HAP-1 (cell line): Measurements from ENCODE around the gene RNF135.
A peak's percentile ranks its signal among the peaks of the same experiment; 100 is the strongest.
"Not testable (repeated sequence)": the region's sequence is repeated elsewhere in the genome, so short reads cannot be mapped to it uniquely, and the experiment has no call there.

Experiments
- DNase-seq, 2 experiments: peaks; one replicate each; pipeline ENCODE4 v3.0.0-alpha.2; 2016 to 2020; ENCODE audit warnings: low spot score in 2 of 2
- H3K27me3 ChIP-seq: fragments of 250-450 bp; sonication (Bioruptor Pico); 2 replicates; pipeline ENCODE4 v1.5.1; 2020; ENCODE audit warnings: low read depth, mild to moderate bottlenecking, moderate library complexity
- H3K36me3 ChIP-seq: fragments of 250-450 bp; sonication (Bioruptor Pico); replicated peaks from 2 replicates; pipeline ENCODE4 v1.5.1; 2020; ENCODE audit warnings: mild to moderate bottlenecking
- H3K4me1 ChIP-seq: fragments of 250-450 bp; sonication (Bioruptor Pico); 2 replicates; pipeline ENCODE4 v1.5.1; 2020; ENCODE audit warnings: mild to moderate bottlenecking
- H3K4me3 ChIP-seq: fragments of 250-450 bp; sonication (Bioruptor Pico); 2 replicates; pipeline ENCODE4 v1.5.1; 2020; ENCODE audit warnings: mild to moderate bottlenecking, moderate library complexity
- H3K9me3 ChIP-seq: fragments of 250-450 bp; sonication (Bioruptor Pico); 2 replicates; pipeline ENCODE4 v1.5.1; 2020; ENCODE audit warnings: mild to moderate bottlenecking, moderate library complexity
- in situ Hi-C: fragments of 300-500 bp; cut with MboI; formaldehyde crosslinking; loops from 3 replicates; pipeline ENCODE4 v1.14.3; 2020; ENCODE audit warnings: low sequenced_read_pairs, inconsistent platforms, mixed read lengths

RNF135 gene

DNA sequence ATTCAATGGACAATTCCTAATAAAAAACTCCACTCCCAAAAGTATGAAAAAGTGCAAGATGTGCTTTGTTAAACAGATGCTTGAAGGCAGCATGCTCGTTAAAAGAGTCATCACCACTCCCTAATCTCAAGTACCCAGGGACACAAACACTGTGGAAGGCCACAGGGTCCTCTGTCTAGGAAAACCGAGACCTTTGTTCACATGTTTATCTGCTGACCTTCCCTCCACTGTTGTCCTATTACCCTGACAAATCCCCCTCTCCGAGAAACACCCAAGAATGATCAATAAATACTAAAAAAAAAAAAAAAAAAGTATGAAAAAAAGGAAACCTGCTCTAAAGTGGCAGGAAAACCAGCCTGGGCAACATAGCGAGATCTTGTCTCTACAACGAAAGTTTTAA, 64.8 kb downstream of the RNF135 start:
- not testable (repeated sequence) for H3K9me3 ChIP-seq

DNA sequence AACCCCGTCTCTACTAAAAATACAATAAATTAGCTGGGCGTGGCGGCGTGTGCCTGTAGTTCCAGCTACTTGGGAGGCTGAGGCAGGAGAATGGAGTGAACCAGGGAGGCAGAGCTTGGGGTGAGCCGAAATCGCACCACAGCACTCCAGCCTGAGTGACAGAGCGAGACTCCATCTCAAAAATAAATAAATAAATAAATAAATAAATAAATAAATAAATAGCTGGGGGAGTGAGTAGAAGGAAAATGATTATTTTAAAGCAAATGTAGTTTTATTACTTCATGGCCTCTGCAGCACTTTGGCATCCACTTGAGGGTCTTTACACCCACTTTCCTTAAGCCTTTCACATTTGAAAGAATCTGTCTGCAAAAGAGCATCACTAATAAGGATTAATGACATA, 70.0 kb downstream of the RNF135 start:
- H3K36me3 ChIP-seq, DNase-seq, H3K27me3 ChIP-seq, H3K9me3 ChIP-seq, H3K4me3 ChIP-seq, H3K4me1 ChIP-seq, in situ Hi-C loops: not testable (repeated sequence)

More for the DNA sequence above, 64.8 kb downstream of the RNF135 start:
- H3K4me1 ChIP-seq, H3K4me3 ChIP-seq, H3K27me3 ChIP-seq, in situ Hi-C loops, H3K36me3 ChIP-seq: not testable (repeated sequence)
- peak in 1 of 2 experiments; percentile 29 for DNase-seq

DNA sequence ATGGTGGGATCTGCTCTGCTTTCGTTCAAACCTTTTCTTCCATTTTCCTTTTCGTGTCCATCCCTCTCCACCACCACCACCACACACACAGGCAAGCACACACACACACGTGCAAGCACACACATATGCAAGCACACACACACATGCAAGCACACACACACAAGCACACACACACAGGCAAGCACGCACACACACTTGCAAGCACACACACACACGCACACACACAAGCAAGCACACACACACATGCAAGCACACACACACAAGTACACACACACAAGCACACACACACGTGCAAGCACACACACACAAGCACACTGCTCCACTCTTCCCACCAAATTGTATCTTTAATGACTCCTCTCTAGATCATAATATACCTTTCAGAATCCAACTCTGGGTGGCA, 71.5 kb downstream of the RNF135 start:
- H3K36me3 ChIP-seq, in situ Hi-C loops, H3K4me1 ChIP-seq, H3K27me3 ChIP-seq, DNase-seq, H3K9me3 ChIP-seq, H3K4me3 ChIP-seq: not testable (repeated sequence)

DNA sequence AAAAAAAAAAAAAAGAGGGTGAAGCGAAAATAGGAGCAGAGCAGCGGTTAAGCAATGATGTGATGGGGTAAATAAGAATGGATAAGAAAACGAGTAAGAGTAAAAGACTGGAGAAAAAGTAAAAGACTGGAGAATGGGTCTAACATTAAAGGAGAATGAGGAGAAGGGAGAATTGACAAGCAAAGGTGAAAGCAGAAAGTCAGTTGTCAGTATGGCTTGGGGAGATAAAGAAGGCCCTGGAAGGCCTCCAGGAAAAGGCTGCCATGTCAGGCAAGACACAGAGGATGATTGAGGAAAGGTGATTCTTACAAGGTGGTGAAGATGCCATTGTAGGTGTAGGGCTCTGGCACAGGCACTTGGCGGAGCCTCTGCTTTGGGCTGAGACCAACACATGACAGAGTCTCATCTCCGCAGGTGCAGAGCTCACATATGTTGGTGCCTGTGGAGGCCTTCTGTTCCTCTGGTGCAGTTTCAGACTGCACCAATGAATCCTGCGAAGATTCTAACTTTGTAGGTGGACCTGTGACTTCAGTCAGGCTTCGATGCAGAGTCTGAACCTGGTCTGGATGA, 76.1 kb downstream of the RNF135 start:
- H3K4me3 ChIP-seq, H3K27me3 ChIP-seq, DNase-seq, H3K9me3 ChIP-seq, H3K4me1 ChIP-seq, H3K36me3 ChIP-seq, in situ Hi-C loops: not testable (repeated sequence)

DNA sequence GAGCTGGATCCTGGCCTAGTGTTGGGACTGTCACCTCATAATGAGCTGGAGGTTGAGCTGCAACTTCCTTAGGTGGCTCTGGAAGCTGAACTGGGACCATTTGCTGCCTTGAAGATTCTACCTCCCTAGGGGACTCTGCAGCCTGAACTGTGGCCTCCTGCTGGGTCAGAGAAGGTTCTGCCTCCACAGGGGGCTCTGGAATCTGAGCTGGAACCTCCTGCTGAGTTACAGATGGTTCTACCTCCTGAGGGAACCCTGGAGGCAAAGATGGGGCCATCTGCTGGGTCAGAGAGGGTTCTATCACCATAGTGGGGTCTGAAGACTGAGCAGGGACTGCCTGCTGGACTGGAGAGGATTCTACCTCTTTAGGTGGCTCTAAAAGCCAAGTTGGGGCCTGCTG, 77.3 kb downstream of the RNF135 start:
- no peak for DNase-seq
- no peaks in the 10 kb centered on the region for H3K36me3 ChIP-seq
- in situ Hi-C loops: no loop called here

DNA sequence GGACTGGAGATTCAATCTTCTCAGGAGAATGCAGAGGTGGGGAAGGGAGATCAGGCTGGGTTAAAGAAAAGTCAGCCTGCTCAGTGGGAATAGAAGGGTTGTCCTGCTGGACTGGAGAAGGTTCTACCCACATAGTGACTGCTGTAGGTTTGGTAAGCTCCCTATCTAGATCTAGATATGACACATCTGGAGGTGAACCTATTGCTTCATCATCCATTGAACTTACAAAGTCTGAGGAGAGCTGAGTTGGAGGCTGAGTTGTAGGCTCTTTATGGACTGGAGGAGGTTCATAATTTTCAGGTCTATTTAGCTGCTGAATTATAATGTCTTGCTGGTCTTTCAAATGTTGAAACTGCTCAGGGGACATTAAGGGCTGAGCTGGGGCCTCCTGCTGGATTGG, 77.9 kb downstream of the RNF135 start:
- DNase-seq: no peak
- H3K4me1 ChIP-seq: no peaks in the 10 kb centered on the region
- in situ Hi-C loops: no loop called here
- no peaks in the 10 kb centered on the region for H3K36me3 ChIP-seq
- no peaks in the 10 kb centered on the region for H3K9me3 ChIP-seq
- H3K27me3 ChIP-seq: no peaks in the 10 kb centered on the region
- no peak overlapping the region for H3K4me3 ChIP-seq

More for the DNA sequence above, 77.3 kb downstream of the RNF135 start:
- Histone ChIP-seq H3K4me3 (no peak overlapping the region), H3K9me3 (no peaks in the 10 kb centered on the region), H3K27me3 (no peaks in the 10 kb centered on the region), H3K4me1 (no peaks in the 10 kb centered on the region)
